ENCODE results near the gene C10orf90.

- TF ChIP-seq CTCF (conservative IDR thresholded peaks at IDR 0.05; ENCODE audit: low read depth, low read length) (no peak), EZH2 (IDR thresholded peaks at IDR 0.05; ENCODE audit: low read length, unreplicated experiment) (no peak)
Measured at GRCh38 chr10:126617208-126617607, 53.3 kb downstream of the C10orf90 start.
